K562 (cell line): Measurements from ENCODE around the gene DYSF. TPM values are rescaled to one million over a fixed set of nuclear protein-coding genes. Genes with fewer than 3 reads are reported as not detected.

Experiments used
- ATAC-seq: fragments of 200-7000 bp; cut with Tn5 transposase; 3 replicates; pipeline ENCODE4 v1.9.1; 2020; ENCODE audit warnings: moderate library complexity
- BruUV-seq: library from RNA; stranded (reverse); fragments of 400-500 nt; replicated peaks from 2 replicates; lab custom pipeline; 2021; lab: Mats Ljungman, UMichigan
- CTCF ChIA-PET: fragments of 300-600 bp; formaldehyde crosslinking; extraction: SDS; loops from one replicate; lab custom pipeline; 2021; ENCODE audit warnings: low intra/inter-chr PET ratio; lab: Yijun Ruan, JAX
- POLR2A ChIA-PET: fragments of 300-600, 350-650 bp; sonication (Branson Sonifier 250); formaldehyde crosslinking; extraction: SDS; loops from one replicate; lab custom pipeline; 2021; ENCODE audit warnings: antibody characterized with exemption, inconsistent platforms; lab: Yijun Ruan, JAX
- DNase-seq, 4 experiments: peaks; one replicate each; pipeline versions ENCODE4 v3.0.0 to v3.0.0-alpha.2; 2011 to 2018; ENCODE audit warnings: low spot score in 3 of 4, mixed read lengths in 3 of 4; ENCODE audit errors: extremely low read depth in 1 of 4
- FAIRE-seq: peaks from 2 replicates; lab custom pipeline; 2011; peaks lifted over from hg19 to GRCh38; lab: Jason Lieb, UNC
- H2AFZ ChIP-seq: 2 replicates; pipeline ENCODE4 v1.6.0; 2011; ENCODE audit warnings: low read depth, low read length, control low read depth, inconsistent platforms
- H3K27ac ChIP-seq: fragments of 200-600 bp; 3 replicates; pipeline ENCODE4 v1.8.0; 2011; ENCODE audit warnings: low read depth, mild to moderate bottlenecking, control low read depth, inconsistent platforms, low read length, moderate library complexity, mixed read lengths; ENCODE audit errors: extremely low read depth
- H3K27me3 ChIP-seq, 2 experiments: fragments of 300-600 bp in 1 of 2; 2 replicates in 1 of 2; 3 replicates in 1 of 2; pipeline versions ENCODE4 v1.6.0 to v1.8.0; 2011; ENCODE audit warnings: inconsistent platforms in 2 of 2, low read length in 2 of 2, mild to moderate bottlenecking in 1 of 2, mixed read lengths in 1 of 2, moderate library complexity in 1 of 2; ENCODE audit not compliant: control insufficient read depth in 2 of 2, insufficient read depth in 2 of 2
- H3K36me3 ChIP-seq: fragments of 300-600 bp; 3 replicates; pipeline ENCODE4 v1.8.0; 2011; ENCODE audit warnings: mild to moderate bottlenecking, low read length, inconsistent platforms; ENCODE audit not compliant: control insufficient read depth, insufficient read depth
- H3K4me1 ChIP-seq, 2 experiments: fragments of 200-600 bp in 1 of 2; replicated peaks in 1 of 2; 2 replicates in 1 of 2; 3 replicates in 1 of 2; pipeline versions ENCODE4 v1.5.1 to v1.8.0; 2011; ENCODE audit warnings: inconsistent platforms in 2 of 2, low read length in 2 of 2, mild to moderate bottlenecking in 1 of 2, mixed read lengths in 1 of 2, moderate library complexity in 1 of 2; ENCODE audit not compliant: control insufficient read depth in 2 of 2, insufficient read depth in 2 of 2
- H3K4me2 ChIP-seq: 2 replicates; pipeline ENCODE4 v1.6.1; 2011; ENCODE audit warnings: low read length, control low read depth, inconsistent platforms, mixed read lengths; ENCODE audit not compliant: insufficient read depth
- H3K4me3 ChIP-seq: fragments of 200-600 bp; sonication (generic), shearing (Covaris generic); 2 replicates; pipeline ENCODE4 v1.5.1; 2016; ENCODE audit warnings: control low read depth, inconsistent platforms
- H3K79me2 ChIP-seq: fragments of 200-600 bp; 3 replicates; pipeline ENCODE4 v1.8.0; 2011; ENCODE audit warnings: low read length, inconsistent platforms; ENCODE audit not compliant: control insufficient read depth, insufficient read depth
- H3K9ac ChIP-seq, 2 experiments: 2 replicates each; pipeline versions ENCODE4 v1.6.0 to v1.6.1; 2011; ENCODE audit warnings: low read depth in 2 of 2, low read length in 2 of 2, control low read depth in 1 of 2, inconsistent platforms in 1 of 2, mild to moderate bottlenecking in 1 of 2, mixed read lengths in 1 of 2; ENCODE audit not compliant: insufficient read depth in 1 of 2
- H3K9me1 ChIP-seq: one replicate; pipeline ENCODE4 v1.6.0; 2011; ENCODE audit warnings: inconsistent platforms, mild to moderate bottlenecking, low read length, moderate library complexity; ENCODE audit not compliant: control insufficient read depth, insufficient read depth
- H3K9me3 ChIP-seq: replicated peaks from 2 replicates; pipeline ENCODE4 v1.5.1; 2011; ENCODE audit warnings: low read depth, low read length, inconsistent platforms; ENCODE audit not compliant: control insufficient read depth, insufficient read depth
- H4K20me1 ChIP-seq: replicated peaks from 2 replicates; pipeline ENCODE4 v1.6.1; 2011; ENCODE audit warnings: low read length, inconsistent platforms, mixed read lengths; ENCODE audit not compliant: control insufficient read depth, insufficient read depth
- CLOCK ChIP-seq: fragments of 250-450 bp; sonication (Bioruptor Pico); IDR thresholded peaks from 2 replicates; pipeline ENCODE4 v1.4.0; 2020; ENCODE audit warnings: mild to moderate bottlenecking, moderate library complexity, borderline replicate concordance
- GABPB1 ChIP-seq: sonication (generic); formaldehyde crosslinking; IDR thresholded peaks from 2 replicates; pipeline ENCODE4 v1.8.0; 2022; ENCODE audit warnings: mild to moderate bottlenecking, missing genetic modification reagents
- ZBTB1 ChIP-seq: sonication (generic); formaldehyde crosslinking; IDR thresholded peaks from 2 replicates; pipeline ENCODE4 v1.8.1; 2023; ENCODE audit warnings: missing genetic modification reagents, low read depth, mild to moderate bottlenecking, borderline replicate concordance
- WGBS: fragments of 100-300 bp; shearing (Covaris generic); methylation state at CpG from one replicate; pipeline ENCODE4 v1.1.6; 2016; ENCODE audit warnings: low coverage, mixed read lengths; ENCODE audit not compliant: insufficient coverage; ENCODE audit errors: missing lambda C conversion rate; 5-methylcytosine and 5-hydroxymethylcytosine counted together
- in situ Hi-C: fragments of 300-500 bp; cut with MboI; formaldehyde crosslinking; loops from 4 replicates; pipeline ENCODE4 v1.15.0; 2018; ENCODE audit warnings: inconsistent platforms, mixed read lengths
- intact Hi-C: fragments of 100-400 bp; cut with micrococcal nuclease; formaldehyde crosslinking; loops from 2 replicates; pipeline ENCODE4 v1.14.2; 2022
- polyA plus RNA-seq, 8 experiments: library from polyadenylated mRNA; depleted of rRNA in 4 of 8; stranded (reverse) in 5 of 8; unstranded in 3 of 8; fragments of >200 nt; fragmentation: Nextera tagmentation in 2 of 8; fragmentation: Illumina TruSeq in 1 of 8; extraction: Ambion mirVana in 2 of 8; extraction: Trizol in 1 of 8; gene quantifications; 2 replicates each; pipeline versions ENCODE4 v1.2.1 to v1.2.3, GENCODE V29; 2011 to 2014; ENCODE audit warnings: inconsistent platforms in 1 of 8, missing spikeins in 1 of 8
- total RNA-seq, 7 experiments: library from RNA; depleted of rRNA in 6 of 7; stranded (reverse); fragments of >200 nt in 6 of 7; fragmentation: Illumina TruSeq in 2 of 7; extraction: Trizol in 2 of 7; gene quantifications; 2 replicates each; pipeline versions ENCODE4 v1.2.1 to v1.2.3, GENCODE V29; 2011 to 2021; ENCODE audit warnings: low replicate concordance in 1 of 7

DYSF gene
- total and polyA plus RNA-seq, 9 of the 15 experiments (the other 6 are each of a cell fraction or from before 2014, with no cell fraction given): 0.01 to 0.80 (median 0.29) TPM

- Histone ChIP-seq H3K27me3 (peaks cover 0 to 10% of the 10 kb centered on the region in 2 experiments; a peak in 1 of 5 replicates), H3K79me2 (no peaks in the 10 kb centered on the region), H3K4me2 (no peak overlapping the region), H3K27ac (no peak overlapping the region), H4K20me1 (no peaks in the 10 kb centered on the region), H3K9me1 (no peaks in the 10 kb centered on the region), H3K36me3 (no peaks in the 10 kb centered on the region), H3K4me1 (no peaks in the 10 kb centered on the region), H2AFZ (no peak overlapping the region), H3K9me3 (peaks cover 1% of the 10 kb centered on the region; the same call in 1 of the 2 replicates), H3K9ac (no peak overlapping the region), H3K4me3 (no peak overlapping the region)
- in situ Hi-C loops: no loop called here
- intact Hi-C loops: no loop called here
- POLR2A ChIA-PET: no interaction called here
- FAIRE-seq (no peak), ATAC-seq (no peak), DNase-seq (no peak)
- CTCF ChIA-PET: no interaction called here
- no peak for TF ChIP-seq GABPB1 (CRISPR knock-in tag)
- no peak for TF ChIP-seq ZBTB1 (CRISPR knock-in tag)
- TF ChIP-seq CLOCK (CRISPR knock-in tag): no peak
- 7% methylated on average over 2 of the region's 3 CpGs for WGBS
- no TSS peak for BruUV-seq
These were observed 208.4 kb downstream of the DYSF start for GRCh38 chr2:71661782-71662181.
